GM23338 (cell line): ENCODE data around the gene INHBC.
"Not testable (repeated sequence)": the region's sequence is repeated elsewhere in the genome, so short reads cannot be mapped to it uniquely, and the experiment has no call there.

Source experiments
- CREB1 ChIP-seq: fragments of 250-450 bp; sonication (Bioruptor Pico); IDR thresholded peaks from 2 replicates; pipeline ENCODE4 v1.5.0; 2020; ENCODE audit warnings: low read depth, mild to moderate bottlenecking, moderate library complexity
- CTCF ChIP-seq, 2 experiments: fragments of 200-600 bp in 1 of 2; sonication (generic) in 1 of 2; conservative IDR thresholded peaks; 2 replicates each; pipeline versions ENCODE4 v1.5.1 to v1.6.1; 2016 to 2017; ENCODE audit warnings: antibody characterized with exemption in 2 of 2, low read depth in 2 of 2, mild to moderate bottlenecking in 2 of 2, moderate library complexity in 1 of 2
- ETS1 ChIP-seq: IDR thresholded peaks from 2 replicates; pipeline ENCODE4 v1.6.1; 2016; ENCODE audit warnings: antibody characterized with exemption
- EZH2 ChIP-seq: fragments of 200-600 bp; sonication (generic); IDR thresholded peaks from one replicate; pipeline ENCODE4 v1.8.0; 2017; ENCODE audit warnings: antibody characterized with exemption, mild to moderate bottlenecking, low read depth; ENCODE audit not compliant: unreplicated experiment
- EZH2phosphoT487 ChIP-seq: fragments of 200-600 bp; sonication (generic); IDR thresholded peaks from one replicate; pipeline ENCODE4 v1.8.1; 2018; ENCODE audit warnings: antibody characterized with exemption; ENCODE audit not compliant: unreplicated experiment
- NANOG ChIP-seq: IDR thresholded peaks from 2 replicates; pipeline ENCODE4 v1.6.1; 2016; ENCODE audit warnings: antibody characterized with exemption, borderline replicate concordance
- POLR2AphosphoS5 ChIP-seq: IDR thresholded peaks from 2 replicates; pipeline ENCODE4 v1.6.1; 2016; ENCODE audit warnings: antibody characterized with exemption, low read depth
- STAT1 ChIP-seq: IDR thresholded peaks from one replicate; pipeline ENCODE4 v1.6.1; 2016; ENCODE audit warnings: antibody characterized with exemption; ENCODE audit not compliant: unreplicated experiment
- ZNF331 ChIP-seq: fragments of 250-450 bp; sonication (Bioruptor Pico); IDR thresholded peaks from 2 replicates; pipeline ENCODE4 v1.5.0; 2020; ENCODE audit warnings: low read depth, mild to moderate bottlenecking, moderate library complexity
- TF ChIP-seq, protein P1 (sequence below): IDR thresholded peaks from one replicate; pipeline ENCODE4 v1.6.1; 2018; ENCODE audit warnings: antibody characterized with exemption; ENCODE audit not compliant: unreplicated experiment

- TF ChIP-seq POLR2AphosphoS5; EZH2; CTCF (conservative IDR thresholded peaks at IDR 0.05; ENCODE audit: low read depth in 2 of 2); EZH2phosphoT487; CREB1 (CRISPR knock-in tag); ETS1; ZNF331 (CRISPR knock-in tag); NANOG; STAT1: not testable (repeated sequence)
- TF ChIP-seq, protein P1, sequence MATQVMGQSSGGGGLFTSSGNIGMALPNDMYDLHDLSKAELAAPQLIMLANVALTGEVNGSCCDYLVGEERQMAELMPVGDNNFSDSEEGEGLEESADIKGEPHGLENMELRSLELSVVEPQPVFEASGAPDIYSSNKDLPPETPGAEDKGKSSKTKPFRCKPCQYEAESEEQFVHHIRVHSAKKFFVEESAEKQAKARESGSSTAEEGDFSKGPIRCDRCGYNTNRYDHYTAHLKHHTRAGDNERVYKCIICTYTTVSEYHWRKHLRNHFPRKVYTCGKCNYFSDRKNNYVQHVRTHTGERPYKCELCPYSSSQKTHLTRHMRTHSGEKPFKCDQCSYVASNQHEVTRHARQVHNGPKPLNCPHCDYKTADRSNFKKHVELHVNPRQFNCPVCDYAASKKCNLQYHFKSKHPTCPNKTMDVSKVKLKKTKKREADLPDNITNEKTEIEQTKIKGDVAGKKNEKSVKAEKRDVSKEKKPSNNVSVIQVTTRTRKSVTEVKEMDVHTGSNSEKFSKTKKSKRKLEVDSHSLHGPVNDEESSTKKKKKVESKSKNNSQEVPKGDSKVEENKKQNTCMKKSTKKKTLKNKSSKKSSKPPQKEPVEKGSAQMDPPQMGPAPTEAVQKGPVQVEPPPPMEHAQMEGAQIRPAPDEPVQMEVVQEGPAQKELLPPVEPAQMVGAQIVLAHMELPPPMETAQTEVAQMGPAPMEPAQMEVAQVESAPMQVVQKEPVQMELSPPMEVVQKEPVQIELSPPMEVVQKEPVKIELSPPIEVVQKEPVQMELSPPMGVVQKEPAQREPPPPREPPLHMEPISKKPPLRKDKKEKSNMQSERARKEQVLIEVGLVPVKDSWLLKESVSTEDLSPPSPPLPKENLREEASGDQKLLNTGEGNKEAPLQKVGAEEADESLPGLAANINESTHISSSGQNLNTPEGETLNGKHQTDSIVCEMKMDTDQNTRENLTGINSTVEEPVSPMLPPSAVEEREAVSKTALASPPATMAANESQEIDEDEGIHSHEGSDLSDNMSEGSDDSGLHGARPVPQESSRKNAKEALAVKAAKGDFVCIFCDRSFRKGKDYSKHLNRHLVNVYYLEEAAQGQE: not testable (repeated sequence)
These were observed 9.8 kb downstream of the INHBC start for GRCh38 chr12:57444337-57444736.
